Panc1 (cell line): ENCODE results near the gene A2M. TPM values are rescaled to one million over a fixed set of nuclear protein-coding genes. Genes with fewer than 3 reads are reported as not detected.

ENCODE experiments used
- ATAC-seq: fragments of 200-7000 bp; cut with Tn5 transposase; 2 replicates; pipeline ENCODE4 v1.9.1; 2020; ENCODE audit warnings: mild to moderate bottlenecking, moderate library complexity
- BruUV-seq: library from RNA; stranded (reverse); fragments of 400-500 nt; replicated peaks from 2 replicates; lab custom pipeline; 2021; lab: Mats Ljungman, UMichigan
- CTCF ChIA-PET: fragments of 300-600 bp; sonication (Branson Sonifier 250); formaldehyde crosslinking; loops from one replicate; lab custom pipeline; 2022; ENCODE audit warnings: antibody characterized with exemption; lab: Charles Lee
- POLR2A ChIA-PET: fragments of 300-600 bp; sonication (Branson Sonifier 250); formaldehyde crosslinking; loops from one replicate; lab custom pipeline; 2022; ENCODE audit warnings: antibody characterized with exemption; lab: Charles Lee
- DNase-seq: peaks from one replicate; pipeline ENCODE4 v3.0.0-alpha.2; 2010; ENCODE audit warnings: low read depth, low spot score
- H3K27ac ChIP-seq: 2 replicates; pipeline ENCODE4 v1.5.1; 2011; ENCODE audit warnings: mild to moderate bottlenecking, low read length, inconsistent platforms
- H3K27me3 ChIP-seq: fragments of 200-500 bp; sonication (Bioruptor generic); 2 replicates; pipeline ENCODE4 v1.6.0; 2014; ENCODE audit warnings: low read length, inconsistent platforms; ENCODE audit not compliant: control insufficient read depth, insufficient read depth
- H3K36me3 ChIP-seq: fragments of 200-500 bp; sonication (Bioruptor generic); 2 replicates; pipeline ENCODE4 v1.5.1; 2014; ENCODE audit warnings: inconsistent platforms, mild to moderate bottlenecking, low read length, moderate library complexity; ENCODE audit not compliant: control insufficient read depth, insufficient read depth
- H3K4me1 ChIP-seq: 2 replicates; pipeline ENCODE4 v1.5.1; 2011; ENCODE audit warnings: inconsistent platforms, mild to moderate bottlenecking, low read length, moderate library complexity; ENCODE audit not compliant: control insufficient read depth, insufficient read depth
- H3K4me3 ChIP-seq, 2 experiments: 2 replicates each; pipeline ENCODE4 v1.5.1; 2011 to 2012; ENCODE audit warnings: low read depth in 2 of 2, low read length in 2 of 2, mild to moderate bottlenecking in 2 of 2, inconsistent platforms in 1 of 2, moderate library complexity in 1 of 2
- H3K9me3 ChIP-seq: fragments of 200-500 bp; sonication (Bioruptor generic); 2 replicates; pipeline ENCODE4 v1.5.1; 2014; ENCODE audit warnings: low read depth, mild to moderate bottlenecking, inconsistent platforms, low read length, moderate library complexity; ENCODE audit not compliant: control insufficient read depth, insufficient read depth
- CTCF ChIP-seq: fragments of 450-650 bp; IDR thresholded peaks from 2 replicates; pipeline ENCODE4 v1.5.1; 2017; ENCODE audit warnings: mild to moderate bottlenecking
- POLR2AphosphoS5 ChIP-seq: IDR thresholded peaks from 2 replicates; pipeline ENCODE4 v1.6.1; 2012; ENCODE audit warnings: mild to moderate bottlenecking, low read depth, low read length, moderate library complexity
- REST ChIP-seq, 2 experiments: IDR thresholded peaks; 2 replicates each; pipeline ENCODE4 v1.6.1; 2011 to 2012; ENCODE audit warnings: low read depth in 2 of 2, control low read depth in 1 of 2, low read length in 1 of 2, mild to moderate bottlenecking in 1 of 2, moderate library complexity in 1 of 2; ENCODE audit not compliant: insufficient read depth in 1 of 2
- SIN3A ChIP-seq: IDR thresholded peaks from 2 replicates; pipeline ENCODE4 v1.6.1; 2012; ENCODE audit warnings: low read depth, mild to moderate bottlenecking, low read length, moderate library complexity, borderline replicate concordance; ENCODE audit not compliant: insufficient read depth
- TCF7L2 ChIP-seq: IDR thresholded peaks from 2 replicates; pipeline ENCODE4 v1.6.1; 2011; ENCODE audit warnings: mild to moderate bottlenecking, low read depth, low read length, inconsistent platforms
- in situ Hi-C: cut with HindIII; loops from 2 replicates; pipeline ENCODE4 v1.10.0; 2016; ENCODE audit warnings: low sequenced_read_pairs, low pct_unique_long_range_greater_than_20kb
- intact Hi-C: fragments of 100-400 bp; cut with micrococcal nuclease; formaldehyde crosslinking; loops from one replicate; pipeline ENCODE4 v1.10.0; 2022; ENCODE audit not compliant: unreplicated experiment
- total RNA-seq: library from RNA; stranded (reverse); gene quantifications from one replicate; pipeline ENCODE4 v1.2.1, GENCODE V29; 2021; ENCODE audit not compliant: unreplicated experiment

A2M gene
- total RNA-seq, 1 experiment from 2014 or later, result 2.1 TPM

GRCh38 chr12:9048930-9049329 is 66.8 kb downstream of the A2M start:
- POLR2A ChIA-PET, result interaction anchor here (1.3 kb wide), 1 partner anchor 98 kb away, joined by 3 read pairs; no protein-coding TSS in a partner anchor
- in situ Hi-C loops, result no loop called here

GRCh38 chr12:9047105-9047504 is 68.6 kb downstream of the A2M start:
- ChIA-PET POLR2A (no interaction called here), CTCF (interaction anchor here (0.6 kb wide), 1 partner anchor 423 kb away, joined by 5 read pairs; no protein-coding TSS in a partner anchor)
- in situ Hi-C loops, result no loop called here
- BruUV-seq, result no TSS peak
- H3K27me3 ChIP-seq, result no peaks in the 10 kb centered on the region; the same call in none of the 2 replicates
- H3K9me3 ChIP-seq, result no peaks in the 10 kb centered on the region
- H3K4me3 ChIP-seq, result no peak overlapping the region
- intact Hi-C loops, result loop anchor here (10.0 kb wide), 3 partner anchors 362 to 502 kb away; partner anchors contain the start of gene CLEC4E
- H3K36me3 ChIP-seq, result no peaks in the 10 kb centered on the region
- ATAC-seq (no peak), DNase-seq (no peak)
- no peak overlapping the region for H3K27ac ChIP-seq
- no peaks in the 10 kb centered on the region for H3K4me1 ChIP-seq
- TF ChIP-seq CTCF (no peak), TCF7L2 (no peak), SIN3A (no peak), REST (IDR thresholded peaks at IDR 0.05; ENCODE audit: insufficient read depth in 1 of 2, low read depth in 2 of 2, low read length in 1 of 2) (no peak), POLR2AphosphoS5 (no peak)

More at GRCh38 chr12:9048930-9049329, 66.8 kb downstream of the A2M start:
- ATAC-seq (no peak), DNase-seq (no peak)
- H3K4me3 ChIP-seq, result no peak overlapping the region
- TF ChIP-seq TCF7L2 (no peak), SIN3A (no peak), REST (IDR thresholded peaks at IDR 0.05; ENCODE audit: insufficient read depth in 1 of 2, low read depth in 2 of 2, low read length in 1 of 2) (no peak), CTCF (no peak), POLR2AphosphoS5 (no peak)
- BruUV-seq, result no TSS peak
- CTCF ChIA-PET, result interaction anchor here (0.6 to 1.9 kb wide), 5 partner anchors 10 to 392 kb away, joined by 3 to 6 read pairs (median 5); partner anchors contain the start of gene M6PR
- no peak overlapping the region for H3K27ac ChIP-seq
- H3K4me1 ChIP-seq, result no peaks in the 10 kb centered on the region
- intact Hi-C loops, result loop anchor here (10.0 kb wide), 3 partner anchors 364 to 504 kb away; partner anchors contain the start of gene CLEC4E
- no peaks in the 10 kb centered on the region; the same call in none of the 2 replicates for H3K27me3 ChIP-seq
- no peaks in the 10 kb centered on the region for H3K9me3 ChIP-seq
- H3K36me3 ChIP-seq, result no peaks in the 10 kb centered on the region
